Keratinocyte (primary cell): Measurements from ENCODE around the gene BMP8B. TPM values are rescaled to one million over a fixed set of nuclear protein-coding genes. Genes with fewer than 3 reads are reported as not detected.
A peak's percentile ranks its signal among the peaks of the same experiment; 100 is the strongest.
"Not testable (repeated sequence)": the region's sequence is repeated elsewhere in the genome, so short reads cannot be mapped to it uniquely, and the experiment has no call there.

Source experiments
- DNase-seq: peaks from one replicate; pipeline ENCODE4 v3.0.0-alpha.2; 2011; ENCODE audit warnings: low read depth, missing footprints, low spot score
- FAIRE-seq: peaks from 2 replicates; lab custom pipeline; 2011; peaks lifted over from hg19 to GRCh38; lab: Jason Lieb, UNC
- H2AFZ ChIP-seq: 2 replicates; pipeline ENCODE4 v1.6.0; 2012; ENCODE audit warnings: low read length, control low read depth, inconsistent platforms; ENCODE audit not compliant: control insufficient read depth
- H3K27ac ChIP-seq: 2 replicates; pipeline ENCODE4 v1.5.1; 2011; ENCODE audit warnings: low read length; ENCODE audit not compliant: control insufficient read depth, insufficient read depth
- H3K27me3 ChIP-seq: 3 replicates; pipeline ENCODE4 v1.6.0; 2011; ENCODE audit warnings: low read length; ENCODE audit not compliant: control insufficient read depth, insufficient read depth; ENCODE audit errors: extremely low read depth
- H3K36me3 ChIP-seq, 2 experiments: 2 replicates in 1 of 2; 3 replicates in 1 of 2; pipeline ENCODE4 v1.5.1; 2011; ENCODE audit warnings: low read length in 2 of 2, mild to moderate bottlenecking in 1 of 2; ENCODE audit not compliant: control insufficient read depth in 2 of 2, insufficient read depth in 2 of 2; ENCODE audit errors: extremely low read depth in 1 of 2
- H3K4me1 ChIP-seq: 3 replicates; pipeline ENCODE4 v1.5.1; 2011; ENCODE audit warnings: low read length; ENCODE audit not compliant: control insufficient read depth, insufficient read depth; ENCODE audit errors: extremely low read depth
- H3K4me2 ChIP-seq: 3 replicates; pipeline ENCODE4 v1.6.0; 2011; ENCODE audit warnings: low read depth, low read length; ENCODE audit not compliant: control insufficient read depth, insufficient read depth; ENCODE audit errors: extremely low read depth
- H3K4me3 ChIP-seq, 3 experiments: fragments of 200-600 bp in 1 of 3; sonication (generic) in 1 of 3; 2 replicates in 2 of 3; 3 replicates in 1 of 3; pipeline ENCODE4 v1.5.1; 2011 to 2016; ENCODE audit warnings: low read length in 3 of 3, mild to moderate bottlenecking in 3 of 3, control low read depth in 2 of 3, inconsistent platforms in 1 of 3, low read depth in 1 of 3, mixed read lengths in 1 of 3, mixed run types in 1 of 3, moderate library complexity in 1 of 3; ENCODE audit not compliant: control insufficient read depth in 2 of 3, insufficient read depth in 2 of 3; ENCODE audit errors: extremely low read depth in 1 of 3
- H3K79me2 ChIP-seq: 2 replicates; pipeline ENCODE4 v1.6.0; 2012; ENCODE audit warnings: low read length; ENCODE audit not compliant: control insufficient read depth, insufficient read depth
- H3K9ac ChIP-seq: 3 replicates; pipeline ENCODE4 v1.6.0; 2011; ENCODE audit warnings: low read length; ENCODE audit not compliant: control insufficient read depth, insufficient read depth; ENCODE audit errors: extremely low read depth
- H3K9me1 ChIP-seq: 3 replicates; pipeline ENCODE4 v1.6.0; 2011; ENCODE audit warnings: low read length; ENCODE audit not compliant: control insufficient read depth, insufficient read depth; ENCODE audit errors: extremely low read depth
- H3K9me3 ChIP-seq: 2 replicates; pipeline ENCODE4 v1.5.1; 2012; ENCODE audit warnings: low read depth, low read length; ENCODE audit not compliant: control insufficient read depth
- H4K20me1 ChIP-seq: 3 replicates; pipeline ENCODE4 v1.6.0; 2011; ENCODE audit warnings: low read length; ENCODE audit not compliant: control insufficient read depth, insufficient read depth; ENCODE audit errors: extremely low read depth
- EZH2 ChIP-seq: IDR thresholded peaks from one replicate; pipeline ENCODE4 v1.6.1; 2012; ENCODE audit warnings: inconsistent platforms, mild to moderate bottlenecking, low read length, moderate library complexity
- dilution Hi-C: fragments of 300-500 bp; cut with MboI; formaldehyde crosslinking; loops from one replicate; pipeline ENCODE4 v1.7.0; 2020; ENCODE audit warnings: low sequenced_read_pairs; ENCODE audit not compliant: extremely low pct_ligation_motif_present
- polyA plus RNA-seq, 5 experiments: library from polyadenylated mRNA; depleted of rRNA in 3 of 5; stranded (reverse) in 3 of 5; stranded (forward) in 1 of 5; unstranded in 1 of 5; fragments of >200 nt; gene quantifications; 1 replicate in 1 of 5; 2 replicates in 3 of 5; 3 replicates in 1 of 5; pipeline versions ENCODE4 v1.2.1 to v1.2.3, GENCODE V29; 2011 to 2012; ENCODE audit warnings: missing spikeins in 2 of 5, low read depth in 1 of 5, low replicate concordance in 1 of 5
- TF ChIP-seq, protein P1 (sequence below), 3 experiments: IDR thresholded peaks in 1 of 3; conservative IDR thresholded peaks in 1 of 3; optimal IDR thresholded peaks in 1 of 3; 2 replicates in 2 of 3; 3 replicates in 1 of 3; pipeline versions ENCODE3 to v1.5.1; 2011; ENCODE audit warnings: low read length in 3 of 3, mild to moderate bottlenecking in 3 of 3, moderate library complexity in 2 of 3, control low read depth in 1 of 3, inconsistent platforms in 1 of 3; ENCODE audit not compliant: insufficient read depth in 2 of 3; ENCODE audit errors: extremely low read depth in 1 of 3

The BMP8B gene
- polyA plus RNA-seq, 1 donor (not counting 4 experiments of a cell fraction or from before 2014, with no cell fraction given), result 0.04 TPM

DNA sequence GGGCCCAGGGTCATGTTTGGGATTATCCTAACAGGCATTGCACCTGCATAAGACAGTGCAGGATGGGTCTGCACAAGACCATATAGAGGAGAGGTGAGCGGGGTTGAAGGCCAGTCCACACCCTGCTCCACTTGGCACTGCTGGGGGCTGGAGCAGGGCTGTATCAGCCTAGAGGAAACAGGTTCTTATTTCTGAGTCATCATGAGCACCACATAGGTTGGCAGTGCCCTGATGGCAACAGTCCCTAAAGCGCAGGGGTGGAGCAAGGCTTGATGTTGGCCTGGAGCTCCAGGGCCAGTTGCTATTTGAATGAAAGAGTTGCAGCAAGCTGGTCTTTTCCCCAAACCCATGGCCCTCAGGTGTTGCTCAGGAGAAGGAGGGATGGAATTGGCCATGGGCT, 29.8 kb upstream of the BMP8B start:
- H3K4me1 ChIP-seq, result peaks cover 16% of the 10 kb centered on the region
- DNase-seq (no peak), FAIRE-seq (peak; percentile 5)
- no peaks in the 10 kb centered on the region for H3K36me3 ChIP-seq
- no peak overlapping the region for H3K4me3 ChIP-seq
- H3K79me2 ChIP-seq, result no peaks in the 10 kb centered on the region
- H4K20me1 ChIP-seq, result no peaks in the 10 kb centered on the region
- no peak overlapping the region for H3K27ac ChIP-seq
- H3K9ac ChIP-seq, result no peak overlapping the region
- H3K9me3 ChIP-seq, result no peaks in the 10 kb centered on the region
- dilution Hi-C loops, result no loop called here
- TF ChIP-seq, protein P1, sequence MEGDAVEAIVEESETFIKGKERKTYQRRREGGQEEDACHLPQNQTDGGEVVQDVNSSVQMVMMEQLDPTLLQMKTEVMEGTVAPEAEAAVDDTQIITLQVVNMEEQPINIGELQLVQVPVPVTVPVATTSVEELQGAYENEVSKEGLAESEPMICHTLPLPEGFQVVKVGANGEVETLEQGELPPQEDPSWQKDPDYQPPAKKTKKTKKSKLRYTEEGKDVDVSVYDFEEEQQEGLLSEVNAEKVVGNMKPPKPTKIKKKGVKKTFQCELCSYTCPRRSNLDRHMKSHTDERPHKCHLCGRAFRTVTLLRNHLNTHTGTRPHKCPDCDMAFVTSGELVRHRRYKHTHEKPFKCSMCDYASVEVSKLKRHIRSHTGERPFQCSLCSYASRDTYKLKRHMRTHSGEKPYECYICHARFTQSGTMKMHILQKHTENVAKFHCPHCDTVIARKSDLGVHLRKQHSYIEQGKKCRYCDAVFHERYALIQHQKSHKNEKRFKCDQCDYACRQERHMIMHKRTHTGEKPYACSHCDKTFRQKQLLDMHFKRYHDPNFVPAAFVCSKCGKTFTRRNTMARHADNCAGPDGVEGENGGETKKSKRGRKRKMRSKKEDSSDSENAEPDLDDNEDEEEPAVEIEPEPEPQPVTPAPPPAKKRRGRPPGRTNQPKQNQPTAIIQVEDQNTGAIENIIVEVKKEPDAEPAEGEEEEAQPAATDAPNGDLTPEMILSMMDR (optimal IDR thresholded peaks at IDR 0.05 in 1 of 3, IDR thresholded peaks at IDR 0.05 in 1 of 3, conservative IDR thresholded peaks at IDR 0.05 in 1 of 3; ENCODE audit: extremely low read depth in 1 of 3, insufficient read depth in 2 of 3, low read length in 3 of 3), result no peak
- no peak for TF ChIP-seq EZH2
- H3K9me1 ChIP-seq, result no peaks in the 10 kb centered on the region
- no peak overlapping the region for H3K4me2 ChIP-seq
- H2AFZ ChIP-seq, result no peak overlapping the region
- no peaks in the 10 kb centered on the region for H3K27me3 ChIP-seq

DNA sequence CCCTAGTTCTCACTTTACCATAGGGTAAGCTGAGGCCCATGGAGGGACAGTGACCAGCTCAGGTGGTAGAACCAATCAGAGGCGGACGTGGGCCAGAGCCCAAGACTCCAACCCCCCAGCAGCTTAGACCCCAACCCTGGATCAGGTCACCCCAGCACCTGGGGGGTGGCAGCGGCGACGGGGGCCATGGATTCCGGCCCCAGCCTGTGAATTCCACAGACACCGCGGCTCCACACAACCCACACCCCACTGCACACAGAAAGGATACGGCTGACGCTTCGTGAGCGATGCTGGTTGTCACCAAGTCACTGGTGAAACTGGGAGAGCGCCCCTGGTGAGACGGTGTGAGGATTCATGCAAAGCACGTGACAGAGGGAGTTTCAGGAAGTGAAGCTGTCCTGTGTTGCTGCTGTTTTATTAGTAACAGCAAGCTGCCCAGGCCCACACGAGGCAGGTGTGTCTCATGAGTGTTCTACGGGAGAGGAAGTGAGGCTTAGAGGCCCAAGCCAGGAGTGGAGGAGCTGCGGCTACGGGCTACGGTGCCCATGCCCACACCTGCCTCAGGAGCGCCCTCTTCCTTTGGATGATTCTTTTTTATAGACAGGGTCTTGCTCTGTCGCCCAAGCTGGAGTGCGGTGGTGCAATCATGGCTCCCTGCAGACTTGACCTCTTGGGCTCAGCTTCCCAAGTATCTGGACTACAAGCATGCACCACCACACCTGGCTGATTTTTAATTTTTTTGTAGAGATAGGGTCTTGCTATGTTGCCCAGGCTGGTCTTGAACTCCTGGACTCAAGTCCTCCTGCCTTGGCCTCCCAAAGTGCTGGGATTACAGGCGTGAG, 28.6 kb upstream of the BMP8B start:
- Histone ChIP-seq H3K4me3 (peak overlapping the region in 1 of 3 experiments; percentile 46), H3K9ac (peak overlapping the region; percentile 50), H3K4me2 (peak overlapping the region; percentile 56), H3K27ac (peak overlapping the region; percentile 64), H2AFZ (peak overlapping the region; percentile 63), H3K4me1 (peaks cover 16% of the 10 kb centered on the region)
- DNase-seq (peak; percentile 76), FAIRE-seq (peak; percentile 87)
- H3K79me2 ChIP-seq, H3K36me3 ChIP-seq, H3K27me3 ChIP-seq, H4K20me1 ChIP-seq, H3K9me3 ChIP-seq, dilution Hi-C loops, H3K9me1 ChIP-seq: not testable (repeated sequence)
- TF ChIP-seq, protein P1 (optimal IDR thresholded peaks at IDR 0.05 in 1 of 3, IDR thresholded peaks at IDR 0.05 in 1 of 3, conservative IDR thresholded peaks at IDR 0.05 in 1 of 3; ENCODE audit: extremely low read depth in 1 of 3, insufficient read depth in 2 of 3, low read length in 3 of 3), result peak in 2 of 3 experiments; percentile 24 to 55
